CD4-positive, alpha-beta T cell treated with Interleukin-4 for 4 hours (primary cell): ENCODE results near the gene MEGF10.
A peak's percentile ranks its signal among the peaks of the same experiment; 100 is the strongest.
"Not testable (repeated sequence)": the region's sequence is repeated elsewhere in the genome, so short reads cannot be mapped to it uniquely, and the experiment has no call there.

Experiments used
- DNase-seq: peaks from one replicate; pipeline ENCODE4 v3.0.0-alpha.2; 2020

The MEGF10 gene

DNA sequence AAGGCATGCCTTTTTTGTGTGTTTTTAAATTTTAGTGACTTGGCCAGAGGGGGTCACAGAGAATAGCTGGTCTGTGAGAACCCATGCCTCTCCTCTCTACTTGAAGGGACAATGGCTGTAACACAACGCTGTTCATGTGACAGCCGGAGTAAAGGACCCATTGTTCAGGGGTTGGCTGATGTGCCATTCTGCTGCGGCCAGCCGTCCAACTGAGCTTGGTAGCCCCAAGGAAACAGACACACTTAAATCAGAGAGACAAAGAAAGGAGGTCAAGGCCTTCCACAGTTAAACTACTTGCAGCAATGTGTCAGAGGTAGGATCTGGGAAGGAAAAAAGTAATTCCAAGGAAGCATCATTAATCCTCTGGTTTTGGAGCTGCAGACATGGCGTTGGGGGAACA is 8.1 kb downstream of the MEGF10 start:
- DNase-seq, result no peak

DNA sequence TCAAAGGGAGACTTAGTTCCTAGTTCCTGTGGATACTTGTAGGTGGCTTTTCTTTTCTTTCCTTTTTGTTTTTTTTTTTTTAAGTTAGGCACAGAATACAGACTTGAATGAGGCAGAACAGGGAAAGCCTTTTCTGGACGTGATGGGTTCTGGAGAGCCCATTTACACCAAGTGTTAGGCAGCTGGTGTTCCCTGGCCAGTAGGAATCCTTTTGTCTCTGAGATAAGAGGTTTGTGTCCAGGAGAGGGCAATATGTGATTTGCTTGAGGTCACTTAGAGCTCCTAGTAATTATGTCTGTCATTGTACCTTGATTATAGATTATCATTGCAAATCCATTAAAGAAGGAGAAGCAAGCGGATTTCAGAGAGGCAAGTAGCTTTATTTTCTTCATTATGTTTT is 9.1 kb downstream of the MEGF10 start:
- DNase-seq, result no peak

- no peak for DNase-seq
Observed at GRCh38 chr5:127302509-127302908, 11.9 kb downstream of the MEGF10 start.

DNA sequence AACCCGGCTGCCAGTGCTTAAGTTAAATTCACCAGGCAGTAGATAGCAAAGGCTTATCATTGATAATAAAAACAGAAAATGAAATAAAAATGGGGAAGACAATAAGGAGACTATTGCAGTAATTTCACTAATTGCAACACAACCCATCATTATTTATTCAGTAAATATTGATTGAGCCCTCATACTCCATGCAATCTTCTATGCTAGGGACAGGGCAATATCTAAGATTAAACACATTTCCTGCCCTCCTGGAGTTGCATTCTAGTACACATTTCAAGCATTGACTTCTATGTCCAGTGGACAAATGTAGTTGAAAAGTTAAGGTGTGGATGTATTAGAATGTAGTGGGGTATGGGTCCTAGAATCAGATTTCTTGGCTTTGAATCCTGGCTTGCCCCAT is 12.8 kb downstream of the MEGF10 start:
- no peak for DNase-seq

GRCh38 chr5:127305493-127305892 is 14.9 kb downstream of the MEGF10 start:
- DNase-seq, result no peak

DNA sequence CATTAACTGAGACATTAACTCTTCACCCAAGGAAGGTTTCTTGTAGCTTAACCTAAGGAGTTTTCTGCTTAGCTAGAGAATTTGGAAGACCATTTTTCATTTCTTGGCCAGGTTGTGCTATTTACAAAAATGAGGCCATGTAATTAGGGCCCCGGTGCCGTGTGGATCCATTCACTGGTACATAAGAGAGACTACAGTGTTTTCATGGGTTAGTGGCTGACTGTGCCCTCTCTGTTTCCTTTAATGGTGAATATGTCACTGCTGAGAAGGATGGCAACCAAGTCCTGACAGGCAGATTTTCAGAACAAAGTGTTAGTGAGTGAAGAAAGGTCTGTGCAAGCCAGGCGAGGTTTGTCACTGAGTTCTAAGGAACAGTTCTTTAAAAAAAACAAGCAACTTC is 15.4 kb downstream of the MEGF10 start:
- DNase-seq, result no peak

DNA sequence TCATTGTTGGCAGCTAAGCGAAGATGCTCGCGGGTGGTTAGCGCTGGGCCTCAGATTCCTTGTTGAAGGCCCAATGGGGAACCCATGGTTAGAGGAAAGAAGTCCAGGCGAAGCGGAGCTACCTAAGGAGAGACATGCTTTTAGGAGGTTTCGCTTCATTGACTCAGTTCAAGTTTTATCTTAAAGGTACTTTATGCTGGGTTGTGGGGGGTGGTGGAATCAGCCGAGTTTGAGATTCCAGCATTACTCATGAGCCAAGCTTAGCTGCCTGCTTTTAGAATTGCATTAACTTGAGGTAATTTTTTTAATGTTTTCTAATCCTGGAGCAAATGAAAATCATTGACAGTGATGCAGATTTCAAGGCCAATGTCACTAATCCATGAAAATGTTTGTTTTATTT is 16.1 kb downstream of the MEGF10 start:
- DNase-seq, result no peak

DNA sequence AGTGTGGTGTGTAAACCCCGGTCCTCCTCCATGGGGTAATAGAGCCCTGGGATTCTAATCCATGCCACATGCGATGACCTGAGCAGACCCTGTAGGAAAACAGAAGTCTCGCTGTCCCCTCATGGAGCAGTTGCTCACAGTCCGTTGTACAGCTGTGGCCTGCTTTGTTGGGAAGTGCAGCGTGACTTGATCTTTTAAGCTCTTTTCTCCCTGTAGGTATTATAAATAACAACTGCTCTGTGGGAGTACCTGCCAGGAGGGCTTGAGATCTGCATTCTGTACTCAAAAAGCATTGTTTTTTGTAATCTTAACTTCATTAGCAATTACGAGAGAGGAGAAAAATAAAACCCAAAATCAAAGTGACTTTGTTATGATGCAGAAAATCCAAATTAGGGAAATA is 17.3 kb downstream of the MEGF10 start:
- DNase-seq, result no peak

- DNase-seq, result not testable (repeated sequence)
Observed at GRCh38 chr5:127308325-127308724, 17.7 kb downstream of the MEGF10 start.

- DNase-seq, result no peak
Observed at GRCh38 chr5:127308945-127309344, 18.3 kb downstream of the MEGF10 start.

DNA sequence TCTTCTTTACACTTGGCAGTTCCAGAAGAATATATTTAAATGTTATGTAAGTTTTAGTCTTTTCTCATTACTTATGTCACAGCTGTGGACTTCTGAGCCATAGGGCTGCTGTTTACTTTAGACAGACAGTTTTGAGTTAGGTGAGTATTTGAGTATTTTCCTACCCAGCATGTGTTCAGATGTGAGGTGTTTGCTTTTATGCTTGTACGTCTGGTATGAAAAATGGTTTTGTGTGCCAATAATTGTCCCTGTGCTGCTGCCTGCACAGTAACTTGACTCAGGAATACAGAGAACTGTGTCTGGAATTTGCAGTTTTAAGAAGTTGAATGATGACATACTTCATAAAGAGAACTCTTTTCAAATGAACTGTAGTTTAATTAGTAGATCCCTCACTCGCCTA is 20.8 kb downstream of the MEGF10 start:
- no peak for DNase-seq

DNA sequence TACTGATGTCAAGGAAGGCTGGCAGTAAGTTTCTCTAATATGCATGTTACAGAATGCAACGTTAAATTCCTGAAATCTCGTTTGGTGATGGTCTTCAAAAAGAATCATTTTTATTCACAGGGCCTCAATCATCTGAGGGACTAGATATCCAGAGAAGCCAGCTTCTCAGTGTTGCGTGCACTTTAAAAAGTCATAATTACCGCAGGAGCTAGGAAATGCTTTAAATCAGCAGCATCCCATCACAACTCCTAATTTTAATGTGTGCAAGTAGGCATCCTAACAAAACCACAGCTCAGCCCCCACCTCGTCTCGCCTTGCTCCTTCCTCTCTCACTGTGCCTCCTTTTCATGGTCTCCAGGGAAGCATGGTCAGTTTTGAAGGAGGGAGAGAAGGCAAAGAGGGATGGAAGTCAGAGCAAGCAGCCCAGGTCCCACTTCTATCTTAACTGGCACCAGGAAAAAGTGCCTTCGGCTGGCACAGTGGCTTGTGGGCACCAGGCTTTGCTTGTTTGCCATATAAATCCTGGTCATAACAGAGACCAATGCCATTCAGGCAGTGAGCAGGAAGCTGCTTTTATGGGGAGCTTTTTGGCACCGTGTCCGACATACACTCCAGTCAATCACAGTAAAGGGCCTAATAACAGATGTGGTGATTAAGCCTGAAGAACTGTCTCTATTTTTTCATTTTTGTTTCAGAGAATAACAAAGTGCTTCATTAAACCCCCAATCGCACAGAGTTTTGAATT is 21.4 kb downstream of the MEGF10 start:
- DNase-seq, result no peak

DNA sequence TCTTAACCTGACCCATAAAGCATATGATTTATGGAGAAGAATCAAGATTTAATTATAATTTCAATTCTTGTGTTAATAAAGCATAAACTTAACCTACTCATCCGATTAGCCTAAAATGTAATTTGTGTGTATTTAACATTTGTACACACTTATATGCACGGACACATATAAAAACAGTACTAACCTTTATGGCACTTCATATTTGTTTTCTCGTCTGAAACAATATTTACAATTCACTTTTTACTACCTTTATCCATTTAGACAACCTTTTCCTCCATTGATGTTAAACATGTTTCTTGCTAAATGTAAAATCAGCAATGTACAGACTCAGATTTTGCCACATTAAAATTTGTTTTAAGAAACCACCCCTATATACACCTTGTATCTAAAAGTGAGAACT is 22.8 kb downstream of the MEGF10 start:
- no peak for DNase-seq

GRCh38 chr5:127313847-127314473 is 23.4 kb downstream of the MEGF10 start:
- peak; percentile 62 for DNase-seq

GRCh38 chr5:127316011-127316410 is 25.4 kb downstream of the MEGF10 start:
- DNase-seq, result no peak

DNA sequence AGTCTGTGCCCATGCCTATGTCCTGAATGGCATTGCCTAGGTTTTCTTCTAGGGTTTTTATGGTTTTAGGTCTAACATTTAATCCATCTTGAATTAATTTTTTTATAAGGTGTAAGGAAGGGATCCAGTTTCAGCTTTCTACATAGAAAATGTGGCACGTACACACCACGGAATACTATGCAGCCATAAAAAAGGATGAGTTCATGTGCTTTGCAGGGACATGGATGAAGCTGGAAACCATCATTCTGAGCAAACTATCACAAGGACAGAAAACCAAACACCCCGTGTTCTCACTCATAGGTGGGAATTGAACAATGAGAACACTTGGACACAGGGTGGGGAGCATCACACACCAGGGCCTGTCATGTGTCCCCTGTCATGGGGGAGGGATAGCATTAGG is 26.8 kb downstream of the MEGF10 start:
- not testable (repeated sequence) for DNase-seq

GRCh38 chr5:127320032-127320965 is 29.7 kb downstream of the MEGF10 start:
- no peak for DNase-seq

GRCh38 chr5:127321465-127321864 is 30.9 kb downstream of the MEGF10 start:
- no peak for DNase-seq

DNA sequence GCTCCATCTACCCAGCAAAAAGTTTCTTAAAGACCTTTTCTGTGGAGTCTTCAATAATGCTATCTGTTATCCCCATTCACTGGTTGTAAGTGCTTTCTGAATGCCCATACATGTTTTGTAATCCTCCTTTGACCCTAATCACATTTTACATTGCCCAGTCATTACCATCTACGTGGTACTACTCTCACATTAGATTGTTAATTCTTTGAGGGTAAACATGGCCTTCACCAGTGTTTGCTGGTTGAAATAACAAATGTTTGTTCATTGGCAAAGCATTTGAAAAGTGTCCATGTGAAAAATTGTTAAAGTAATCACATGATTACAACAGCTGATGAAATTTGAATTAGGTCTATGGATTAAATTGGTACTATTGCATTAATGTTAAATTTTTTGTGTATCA is 31.8 kb downstream of the MEGF10 start:
- DNase-seq, result no peak

DNA sequence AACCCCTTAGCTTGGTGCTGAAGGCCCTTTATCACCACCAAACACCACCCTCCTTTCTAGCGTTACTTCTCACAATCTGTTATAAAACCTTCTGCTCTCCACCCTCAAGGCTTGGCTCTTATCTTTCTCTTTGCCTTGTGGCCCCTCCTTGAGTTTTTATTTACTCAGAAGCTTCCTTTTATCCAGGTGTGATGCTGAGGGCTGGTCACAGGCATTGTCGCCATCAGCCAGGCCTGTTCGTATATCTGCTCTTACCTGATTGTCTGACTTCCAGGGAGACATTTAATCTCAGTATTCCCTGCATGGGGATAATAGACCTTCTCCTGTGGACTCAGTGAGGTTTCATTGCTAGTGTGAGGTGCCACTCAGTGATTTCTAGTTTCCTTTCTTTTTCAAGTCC is 34.2 kb downstream of the MEGF10 start:
- no peak for DNase-seq

- no peak for DNase-seq
Observed at GRCh38 chr5:127326431-127326830, 35.8 kb downstream of the MEGF10 start.

DNA sequence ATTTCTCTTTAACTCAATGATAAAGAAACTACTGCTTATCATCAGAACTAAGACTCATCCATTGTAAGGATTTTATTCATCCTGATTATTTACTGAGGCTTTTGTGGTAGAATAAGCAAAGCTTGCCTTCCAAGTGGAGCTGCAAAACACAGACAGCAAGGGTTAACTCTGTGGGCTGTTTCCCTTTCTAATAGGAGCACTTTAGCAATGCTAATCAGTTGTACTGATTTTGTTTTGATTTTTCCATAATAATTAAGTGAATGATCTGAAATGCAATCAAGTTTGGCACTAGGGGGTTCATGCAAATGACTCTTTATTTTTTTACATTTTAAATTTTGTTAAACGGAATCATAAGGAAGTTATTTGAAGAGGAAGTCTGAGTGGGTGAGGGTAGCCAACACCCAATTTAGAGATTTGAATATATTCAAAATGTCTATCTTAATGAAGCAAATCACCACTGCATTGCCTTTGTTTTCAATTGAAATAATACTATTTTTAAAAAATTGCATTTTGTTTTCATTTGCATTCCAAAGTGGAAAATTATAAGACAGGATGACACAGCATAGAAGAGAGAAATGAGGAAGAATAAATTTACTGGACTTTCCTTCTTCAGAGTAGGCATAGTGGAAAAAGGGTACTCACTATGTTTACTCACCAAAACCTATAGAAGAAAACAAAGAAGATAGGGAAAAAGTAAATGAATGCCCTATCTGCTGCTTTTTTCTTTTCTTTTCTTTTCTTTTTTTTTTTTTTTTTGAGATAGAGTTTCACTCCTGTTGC is 36.6 kb downstream of the MEGF10 start:
- DNase-seq, result no peak

- DNase-seq, result no peak
Observed at GRCh38 chr5:127330116-127330515, 39.5 kb downstream of the MEGF10 start.
